ENCODE data around the gene MYO18B.

Gene MYO18B

DNA sequence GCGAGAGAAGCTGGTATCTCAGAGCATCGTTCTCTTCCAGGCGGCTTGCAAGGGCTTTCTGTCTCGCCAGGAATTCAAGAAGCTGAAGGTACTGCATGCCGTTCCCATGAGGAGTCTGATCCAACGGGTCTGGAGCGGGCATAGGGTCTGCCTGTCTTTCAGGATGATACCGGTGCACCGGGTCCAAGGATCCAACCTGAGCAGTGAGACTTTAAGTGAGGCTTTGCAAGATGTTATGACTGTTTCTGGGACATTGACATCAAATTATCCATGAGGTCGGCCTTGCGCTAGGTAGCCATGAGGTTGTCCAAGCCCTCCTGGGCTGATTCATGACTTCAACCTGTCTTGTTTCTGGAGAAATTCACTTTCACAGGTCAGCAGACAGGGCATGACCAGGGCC lies 132.3 kb downstream of the MYO18B start:
- no peak for DNase-seq

DNA sequence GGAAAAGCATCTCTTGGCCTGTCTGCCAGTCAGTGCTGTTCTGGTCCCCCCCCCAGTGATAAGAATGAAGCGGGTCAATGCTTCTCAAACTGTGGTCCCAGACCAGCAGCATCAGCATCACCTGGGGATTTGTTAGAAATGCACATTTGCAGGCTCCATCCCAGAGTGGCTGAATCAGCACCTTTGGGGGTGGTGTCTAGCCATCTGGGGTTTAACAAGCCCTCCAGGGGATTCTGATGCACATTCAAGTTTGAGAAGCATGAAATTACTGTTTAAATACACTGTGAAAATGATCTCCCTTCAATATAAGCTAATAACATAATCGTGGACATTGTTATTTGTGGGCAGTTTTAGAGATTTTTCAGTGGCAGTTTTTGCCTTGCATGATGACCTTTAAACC lies 133.5 kb downstream of the MYO18B start:
- no peak for DNase-seq

DNA sequence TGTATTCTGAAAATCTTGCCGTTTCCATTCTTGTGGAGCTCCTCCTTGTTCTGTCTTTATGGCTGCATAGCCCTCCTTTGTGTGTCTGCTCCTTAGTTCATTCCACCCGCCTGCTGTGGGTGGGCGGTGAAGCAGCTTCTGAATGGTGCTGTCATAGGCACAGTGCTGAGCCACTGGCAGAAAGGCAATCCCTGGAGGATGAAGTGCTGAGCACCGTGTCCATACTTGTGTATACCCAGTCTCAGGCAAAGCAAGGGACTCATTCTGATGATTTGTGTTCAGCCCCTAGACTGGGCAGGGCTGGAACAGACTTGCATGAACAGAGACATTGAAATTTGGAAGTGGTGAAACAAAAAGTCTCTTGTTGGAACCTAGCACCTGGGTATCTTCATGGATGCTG lies 134.9 kb downstream of the MYO18B start:
- no peak for DNase-seq

DNA sequence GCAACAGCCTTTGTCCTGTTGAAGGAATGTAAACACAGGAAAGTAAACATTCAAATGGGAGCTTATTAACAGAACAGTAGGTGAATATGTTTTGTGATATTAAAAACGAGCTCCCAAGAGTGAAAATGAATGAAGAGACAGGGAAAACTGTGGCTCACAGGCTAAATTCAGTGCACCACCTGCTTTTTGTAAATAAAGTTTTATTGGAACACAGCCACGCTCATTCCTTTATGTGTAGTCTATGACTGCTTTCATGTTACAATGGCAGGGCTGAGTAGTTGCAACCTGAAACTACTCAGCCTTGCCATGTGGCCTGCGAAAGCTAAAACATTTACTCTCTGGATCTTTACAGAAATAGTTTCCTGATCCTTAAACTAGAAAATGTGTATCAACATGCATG lies 136.9 kb downstream of the MYO18B start:
- no peak for DNase-seq

DNA sequence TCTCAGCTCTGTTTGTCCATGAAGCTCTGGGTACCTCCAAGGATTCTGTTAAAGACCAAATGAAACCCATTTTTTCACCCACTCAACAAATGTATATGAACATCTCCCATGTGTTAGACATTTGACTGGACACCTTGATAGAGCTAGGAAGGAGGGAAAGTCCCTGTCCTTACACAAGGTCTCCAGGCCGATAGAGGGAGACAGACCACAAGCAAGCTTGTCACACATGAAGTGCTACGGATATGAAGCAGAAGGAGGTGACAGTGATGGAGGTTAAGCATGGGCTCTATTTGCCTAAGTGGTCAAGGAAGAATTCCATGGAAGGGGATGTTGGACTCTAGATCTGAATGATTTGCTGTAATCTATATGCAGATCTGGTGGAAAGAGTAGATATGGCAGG lies 138.5 kb downstream of the MYO18B start:
- DNase-seq = no peak

DNA sequence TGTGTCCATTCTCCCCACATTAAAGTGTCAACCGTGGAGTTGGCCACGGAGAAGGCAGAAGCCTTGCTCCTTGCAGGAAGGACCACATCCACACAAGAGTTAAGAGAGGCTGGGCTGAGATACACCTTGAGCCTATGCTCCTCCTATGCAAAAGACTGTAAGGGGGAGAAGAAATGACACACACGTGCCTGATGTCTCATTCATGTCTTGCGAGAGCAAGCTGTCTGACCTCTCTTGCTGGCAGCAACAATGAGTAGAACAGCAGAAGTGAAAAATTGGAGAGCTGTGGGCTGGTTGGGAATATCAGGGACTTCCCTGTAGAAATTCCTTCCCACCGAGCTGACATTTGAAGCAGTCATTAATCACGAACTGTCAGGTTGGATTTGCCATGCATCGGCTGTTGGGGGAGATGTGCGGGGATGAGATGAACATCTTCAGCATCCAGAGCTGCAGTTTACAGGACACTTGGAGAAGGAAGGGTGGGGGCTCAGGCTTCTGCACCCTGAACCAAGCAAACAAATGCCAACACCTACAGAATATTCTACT lies 139.3 kb downstream of the MYO18B start:
- no peak for DNase-seq

DNA sequence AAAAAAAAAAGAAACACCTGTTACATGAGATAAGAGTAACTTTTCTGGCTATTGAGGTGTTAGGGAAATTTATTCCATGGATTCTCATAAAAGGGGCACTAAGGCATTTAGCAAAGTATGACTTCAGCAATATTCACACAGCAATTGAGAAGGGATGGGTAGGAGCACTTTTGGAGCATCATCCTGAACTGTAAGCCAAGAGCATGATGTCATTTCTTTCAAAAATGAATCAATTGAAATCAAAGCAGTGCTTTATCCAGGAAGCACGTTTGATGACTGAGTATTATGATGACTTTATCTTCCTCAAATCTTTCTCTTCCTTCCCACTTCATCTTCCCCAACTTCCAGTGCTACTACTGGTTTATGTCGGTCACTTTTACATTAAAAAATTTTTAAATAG lies 140.4 kb downstream of the MYO18B start:
- no peak for DNase-seq

DNA sequence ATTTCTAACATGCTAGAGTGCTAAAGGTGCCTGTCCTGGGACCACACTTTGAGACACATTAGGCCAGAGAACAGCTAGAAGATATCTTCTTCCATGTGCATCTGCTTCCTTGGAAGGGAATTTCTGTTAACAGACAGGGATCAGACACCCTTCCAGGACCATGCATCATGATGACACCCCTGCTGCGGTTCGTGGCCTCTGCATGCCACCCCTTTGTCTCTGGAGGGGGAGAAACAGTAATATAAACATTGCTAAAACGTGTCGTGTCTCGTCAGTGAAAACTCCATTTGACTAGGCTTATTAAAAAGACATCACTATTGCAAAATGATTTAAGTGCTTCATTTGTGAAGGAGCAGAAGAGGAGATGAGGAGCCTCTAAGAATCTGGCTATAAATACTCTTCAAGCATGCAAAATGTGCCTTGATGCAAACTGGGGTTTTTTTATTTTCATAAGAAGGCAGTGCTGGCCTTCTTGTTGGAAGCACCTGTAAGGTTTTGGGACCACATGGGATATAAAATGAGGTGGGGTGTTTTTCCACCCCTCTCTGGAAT lies 141.6 kb downstream of the MYO18B start:
- DNase-seq = no peak

DNA sequence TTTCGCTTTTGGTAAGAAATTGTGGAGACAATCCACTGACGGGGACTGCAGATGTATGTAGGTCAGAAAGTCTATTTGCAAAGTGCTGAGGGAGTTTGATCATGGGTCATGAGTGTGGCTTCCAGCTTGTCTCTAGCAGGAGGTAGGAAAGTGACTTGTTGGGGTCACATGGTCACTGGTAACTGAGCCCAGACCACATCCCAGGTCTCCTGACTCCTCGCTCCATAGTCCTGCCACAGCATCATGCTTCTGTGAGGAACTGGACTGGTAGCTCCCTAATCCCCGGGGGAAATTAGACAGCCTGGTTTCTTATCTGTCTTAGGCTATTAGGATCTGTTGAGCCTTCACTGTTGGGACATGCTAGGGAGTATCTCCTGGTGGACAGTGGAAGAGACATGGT lies 142.1 kb downstream of the MYO18B start:
- no peak for DNase-seq

DNA sequence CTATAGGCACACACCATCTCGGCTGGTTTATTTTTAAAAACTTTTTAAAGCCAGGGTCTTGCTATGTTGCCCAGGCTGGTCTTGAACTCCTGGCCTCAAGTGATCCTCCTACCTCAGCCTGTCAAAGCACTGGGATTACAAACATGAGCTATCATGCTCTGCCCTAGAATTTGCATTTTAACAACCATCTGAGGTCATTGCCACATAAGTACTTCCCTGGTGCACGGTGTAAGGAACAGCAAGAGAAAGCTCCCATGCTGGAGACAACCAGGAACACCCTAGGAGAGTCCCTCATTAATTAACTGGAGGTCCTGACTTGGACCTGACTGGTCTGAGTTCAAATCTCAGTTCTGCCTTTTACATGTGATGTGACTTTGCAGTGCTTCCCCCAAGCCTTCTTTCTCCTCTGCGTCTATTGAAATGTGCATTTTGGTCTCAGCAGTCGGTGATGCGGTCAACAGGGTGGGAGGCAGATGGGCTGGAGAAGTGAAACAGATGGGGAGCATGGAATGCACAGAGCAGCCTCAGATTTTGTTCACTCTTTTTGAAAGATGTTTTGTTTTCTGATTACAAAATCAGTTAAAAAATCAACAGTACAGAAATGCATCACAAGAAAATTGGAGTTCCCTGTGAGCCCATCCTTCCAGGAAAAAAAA lies 146.5 kb downstream of the MYO18B start:
- no peak for DNase-seq

DNA sequence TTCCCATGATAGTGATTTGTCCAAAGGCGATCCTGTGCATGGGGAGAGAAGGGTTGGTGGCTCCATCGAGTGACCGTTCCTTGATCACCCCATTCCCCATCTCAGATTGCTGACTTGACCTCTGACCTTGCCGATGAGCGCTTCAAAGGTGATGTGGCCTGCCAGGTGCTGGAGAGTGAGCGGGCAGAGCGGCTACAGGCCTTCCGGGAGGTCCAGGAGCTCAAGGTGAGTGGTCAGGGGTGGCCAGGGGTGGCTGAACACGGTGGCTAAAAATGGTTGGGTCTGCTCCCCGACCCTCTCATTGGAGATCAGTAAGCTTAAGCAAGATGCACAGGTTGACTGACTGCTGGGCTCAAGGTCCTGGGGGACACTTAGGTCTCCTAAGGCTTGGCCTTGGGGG lies 148.7 kb downstream of the MYO18B start:
- DNase-seq = no peak

DNA sequence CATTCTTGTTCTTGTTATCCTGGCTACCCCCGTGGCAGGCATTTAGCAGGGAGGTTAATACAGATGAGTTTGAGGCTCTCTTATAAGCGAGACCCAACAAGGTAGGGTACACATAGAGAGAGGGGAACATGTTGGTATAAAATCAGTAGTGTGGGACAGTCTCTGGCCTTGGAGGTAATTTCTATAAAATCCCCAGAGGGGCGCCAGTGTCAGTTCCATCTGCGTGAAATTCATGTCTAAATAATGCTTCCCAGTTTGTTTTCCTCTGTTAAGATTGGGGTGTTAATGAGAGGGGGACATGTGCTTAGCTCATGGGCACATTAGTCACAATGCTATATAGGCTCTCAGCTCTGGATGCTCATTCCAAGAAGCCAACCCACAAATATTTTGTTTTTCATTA lies 150.7 kb downstream of the MYO18B start:
- DNase-seq = no peak

DNA sequence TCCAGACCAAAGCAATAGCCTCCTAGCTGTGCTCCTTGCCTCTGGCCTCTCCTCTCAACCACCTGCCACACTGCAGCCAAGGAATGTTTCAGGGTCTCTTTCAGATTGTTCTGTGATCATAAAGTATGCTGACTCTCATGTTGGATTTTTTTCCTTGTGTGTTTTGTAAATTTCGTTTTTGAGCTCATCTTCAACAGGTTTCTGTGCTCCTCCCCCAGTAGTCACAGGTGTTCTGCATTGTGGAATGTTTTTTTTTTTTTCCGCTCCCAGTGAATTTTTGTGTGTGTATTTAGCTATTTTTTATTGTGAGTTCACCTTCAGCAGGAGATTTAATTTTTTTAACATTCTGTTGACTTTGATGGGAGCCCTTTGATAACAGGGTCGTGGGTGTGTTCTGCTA lies 153.7 kb downstream of the MYO18B start:
- DNase-seq = no peak

DNA sequence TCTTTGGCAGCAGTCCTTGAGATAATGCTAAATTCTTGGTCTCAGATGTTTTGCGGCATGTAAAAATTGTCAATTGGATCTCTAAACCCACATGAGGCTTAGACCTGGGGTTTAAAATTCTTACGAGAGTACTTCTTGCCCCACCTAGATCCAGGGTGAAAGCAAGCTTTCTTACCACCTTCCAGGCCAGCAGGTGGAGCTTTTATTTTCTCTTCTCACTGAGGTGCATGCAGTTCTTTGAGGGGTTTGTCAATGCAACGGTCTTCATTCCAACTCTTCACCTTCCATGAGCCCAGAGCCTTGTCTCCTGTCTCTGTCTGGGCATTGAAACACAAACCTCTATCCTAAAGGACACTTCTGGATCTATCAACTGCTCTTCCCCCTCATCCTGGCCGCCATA lies 154.1 kb downstream of the MYO18B start:
- no peak for DNase-seq

DNA sequence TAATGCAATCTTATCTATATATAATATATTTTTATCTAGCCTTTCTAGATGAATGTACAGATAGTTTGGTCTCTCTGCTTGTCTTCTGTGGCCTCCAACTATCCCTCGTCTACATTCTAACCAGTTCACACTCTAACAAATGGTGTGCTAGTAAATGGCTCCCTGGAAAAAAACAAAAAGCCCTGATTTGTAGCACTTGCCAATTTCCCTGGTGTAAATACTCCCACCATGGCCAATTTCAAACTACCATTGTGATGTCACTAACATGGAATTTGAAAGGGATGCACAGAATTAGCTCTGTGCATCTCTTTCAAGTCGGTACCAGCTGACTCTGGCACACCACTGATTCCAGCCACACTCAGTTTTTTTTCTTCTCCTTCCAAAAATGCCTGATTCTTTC lies 154.6 kb downstream of the MYO18B start:
- no peak for DNase-seq

DNA sequence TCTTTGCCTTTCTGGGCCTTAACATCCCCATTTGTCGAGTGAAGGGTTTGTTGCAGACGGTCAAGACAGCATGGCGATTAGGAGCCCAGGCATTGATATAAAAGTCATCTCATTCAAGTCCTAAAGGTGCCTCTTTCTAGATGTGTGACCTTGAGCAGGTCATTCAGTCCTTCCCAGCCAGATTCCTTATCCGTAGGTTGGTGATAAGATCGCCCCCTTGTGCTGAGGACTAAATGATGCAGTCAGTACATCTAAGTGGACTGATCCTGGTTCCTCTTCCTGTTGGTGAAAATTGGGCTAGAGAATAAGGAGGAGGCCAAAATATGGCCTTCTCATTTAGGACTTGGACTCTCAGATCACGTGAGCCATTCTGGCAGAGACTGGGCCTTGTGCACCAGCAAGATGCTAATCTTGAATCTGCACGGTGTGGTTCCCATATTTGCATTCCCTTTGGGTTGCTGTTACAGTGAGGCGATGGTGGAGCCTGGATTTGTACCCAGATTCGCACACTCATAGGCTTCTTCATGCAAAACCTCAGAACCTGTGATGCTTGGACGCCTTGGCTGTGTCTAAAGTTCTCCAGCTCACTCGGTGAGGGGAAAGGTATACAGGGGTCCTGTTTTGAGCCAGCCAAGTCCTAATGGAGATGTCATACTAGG lies 156.8 kb downstream of the MYO18B start:
- DNase-seq = no peak

DNA sequence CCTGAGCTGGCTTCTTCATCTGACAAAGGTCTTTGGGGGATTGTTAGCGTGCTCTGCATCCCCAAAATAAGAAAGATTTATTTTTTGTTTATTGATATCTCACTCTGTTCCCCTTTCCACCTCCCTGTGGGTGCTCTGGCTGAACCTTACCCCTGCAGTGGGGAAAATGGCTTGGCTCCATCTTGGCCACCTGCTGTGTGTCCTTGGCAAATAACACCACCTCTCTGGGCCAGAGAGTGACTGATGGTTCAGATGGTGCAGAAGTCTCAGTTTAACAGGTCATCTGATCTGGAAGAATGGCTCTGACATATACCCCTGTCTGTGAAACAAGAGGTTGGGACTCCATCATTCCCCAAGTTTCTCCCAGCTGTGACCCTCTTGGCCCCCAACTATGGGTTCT lies 157.6 kb downstream of the MYO18B start:
- DNase-seq = no peak

DNA sequence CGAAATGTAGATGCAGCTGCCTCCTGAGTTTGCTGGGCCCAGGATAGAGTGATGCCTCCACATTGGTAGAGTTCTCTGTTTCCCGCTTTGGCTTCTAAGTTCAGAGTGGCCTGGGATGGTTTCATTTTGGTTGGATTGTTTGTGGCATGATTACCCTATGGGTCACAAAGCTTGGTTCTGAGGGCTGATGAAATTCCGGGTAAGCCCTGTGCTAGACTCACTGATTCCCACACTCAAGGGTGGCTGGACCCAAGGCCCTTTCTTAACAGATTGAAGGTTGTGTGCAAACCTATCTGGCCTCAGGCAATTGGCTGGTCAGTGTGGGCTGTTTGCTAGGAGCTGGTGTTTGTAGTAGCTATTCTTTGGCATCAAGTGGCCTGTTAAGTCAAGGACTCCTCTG lies 158.4 kb downstream of the MYO18B start:
- no peak for DNase-seq

DNA sequence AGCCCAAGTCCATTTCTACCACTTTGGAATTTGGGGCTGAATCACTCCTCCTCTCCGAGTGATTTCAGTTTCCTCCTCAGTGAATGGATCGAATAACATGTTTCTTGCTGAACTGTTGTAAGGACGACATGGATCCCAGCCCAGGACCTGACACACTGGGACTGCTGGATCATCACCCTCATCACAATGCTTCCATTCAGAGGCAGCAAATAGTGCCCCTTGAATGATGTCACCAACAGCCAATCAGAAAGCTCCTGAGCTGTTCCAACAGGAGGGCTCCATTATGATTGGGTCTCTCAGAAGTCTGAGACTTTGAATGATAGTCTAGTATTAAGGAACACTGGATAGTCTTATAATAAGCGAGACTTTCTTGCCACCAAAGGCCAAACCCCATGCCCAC lies 158.9 kb downstream of the MYO18B start:
- DNase-seq = no peak

DNA sequence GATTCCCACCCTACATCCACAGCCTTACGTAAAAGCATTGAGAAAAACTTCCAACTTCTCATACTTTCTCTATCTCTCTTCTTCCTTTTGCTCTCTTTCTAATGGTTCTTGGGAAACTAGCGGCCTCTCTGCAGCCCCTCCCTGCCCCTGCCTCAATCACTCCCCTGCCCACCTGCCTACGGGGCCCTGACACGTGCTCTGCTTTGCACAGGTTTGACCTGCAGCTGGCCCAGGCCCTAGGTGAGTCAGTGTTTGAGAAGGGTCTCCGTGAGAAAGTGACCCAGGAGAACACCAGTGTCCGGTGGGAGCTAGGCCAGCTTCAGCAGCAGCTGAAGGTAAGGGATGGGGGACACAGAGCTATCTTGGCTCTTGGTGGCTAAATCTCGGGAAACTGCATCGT lies 160.4 kb downstream of the MYO18B start:
- no peak for DNase-seq

DNA sequence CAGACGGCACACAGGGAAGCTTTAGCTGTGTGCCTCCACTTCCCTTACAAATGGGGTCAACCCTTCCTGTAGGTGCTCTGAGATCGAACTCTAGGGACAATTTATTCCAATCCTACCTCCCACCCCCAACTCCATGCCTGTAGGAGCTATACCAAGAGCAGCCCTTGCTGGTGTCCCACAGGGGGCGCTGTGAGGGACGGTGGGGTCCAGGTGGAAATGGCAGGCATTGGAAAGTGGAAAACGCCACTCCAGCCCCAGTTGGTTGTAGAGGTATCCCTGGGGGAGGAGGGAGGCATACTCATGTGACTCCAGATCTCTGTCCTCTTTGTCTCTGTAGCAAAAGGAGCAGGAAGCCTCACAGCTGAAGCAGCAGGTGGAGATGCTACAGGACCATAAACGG lies 161.3 kb downstream of the MYO18B start:
- DNase-seq = no peak

DNA sequence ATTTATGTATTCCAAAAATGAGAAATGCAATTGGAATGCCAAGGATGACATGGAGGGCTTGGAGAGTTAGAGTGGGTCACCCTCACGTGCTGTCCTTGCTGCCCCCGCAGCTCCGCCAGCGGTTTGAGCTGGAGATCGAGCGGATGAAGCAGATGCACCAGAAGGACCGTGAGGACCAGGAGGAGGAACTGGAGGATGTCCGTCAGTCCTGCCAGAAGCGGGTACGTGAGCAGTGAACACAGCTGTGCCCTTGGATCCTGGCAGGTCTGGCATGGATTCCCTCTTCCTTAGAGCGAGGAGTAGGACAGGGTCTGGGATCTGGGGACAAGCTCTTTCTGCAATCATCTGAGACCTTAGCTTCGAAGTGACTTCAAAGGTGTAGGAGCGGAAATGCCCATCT lies 166.2 kb downstream of the MYO18B start:
- no peak for DNase-seq

DNA sequence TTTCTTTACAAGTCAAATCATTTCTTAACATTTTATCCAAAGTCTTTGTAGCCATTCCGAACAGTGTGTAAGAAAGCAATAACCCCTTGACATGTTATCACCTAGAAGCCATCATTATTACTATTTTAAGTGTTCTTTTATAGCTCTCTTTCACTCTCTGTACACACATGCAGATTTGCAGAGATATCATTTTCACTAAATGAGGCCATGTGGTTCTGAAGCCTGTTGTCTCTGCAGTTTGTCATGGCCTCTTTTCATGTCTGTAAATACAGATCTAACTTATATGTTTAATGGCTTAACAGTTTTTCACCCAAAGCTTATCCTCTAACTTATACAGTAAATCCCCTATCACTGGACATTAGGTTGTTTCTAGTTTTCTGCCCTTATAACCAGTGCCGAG lies 166.8 kb downstream of the MYO18B start:
- DNase-seq = no peak

DNA sequence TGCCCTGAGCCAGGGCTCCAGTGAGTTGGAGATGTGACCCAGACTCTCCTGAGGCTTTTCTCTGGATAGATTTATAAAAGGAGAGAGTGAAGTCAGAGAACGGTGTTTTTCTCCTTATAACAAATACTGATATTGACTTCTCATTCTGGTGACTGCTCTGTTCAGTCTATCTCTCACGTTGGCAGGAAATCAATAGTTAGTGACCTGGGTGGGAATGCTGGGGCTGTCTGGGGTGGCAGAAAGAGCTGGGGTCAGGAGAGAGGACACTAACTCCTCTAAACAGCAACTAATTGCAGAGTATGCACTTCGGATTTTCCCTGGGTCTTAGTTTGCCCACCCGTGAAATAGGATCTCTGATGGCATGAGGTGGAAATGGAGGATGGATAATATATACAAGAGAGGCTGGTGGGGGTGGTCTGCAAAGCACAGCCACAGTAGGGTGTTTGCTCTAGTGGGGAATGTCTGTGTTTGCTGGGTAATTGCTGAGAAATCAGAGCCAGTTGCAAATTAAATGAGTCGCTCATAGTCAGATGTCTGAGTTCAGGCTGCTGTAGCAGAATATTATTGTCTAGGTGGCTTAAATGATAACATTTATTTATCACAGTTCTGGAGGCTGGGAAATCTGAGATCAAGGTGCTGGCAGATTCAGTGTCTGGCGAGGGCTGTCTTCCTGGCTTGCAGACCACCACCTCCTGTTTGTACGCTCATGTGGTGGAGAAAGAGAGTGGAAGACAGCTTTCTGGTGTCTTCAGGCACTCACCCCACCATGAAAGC lies 167.8 kb downstream of the MYO18B start:
- no peak for DNase-seq

Measured in activated CD4-positive, alpha-beta T cell treated with anti-CD3 and anti-CD28 coated beads, Interleukin-2, amount 50 U/mL, for 1 hour (primary cell).